Measurements from ENCODE around the gene CNGA1.

DNA sequence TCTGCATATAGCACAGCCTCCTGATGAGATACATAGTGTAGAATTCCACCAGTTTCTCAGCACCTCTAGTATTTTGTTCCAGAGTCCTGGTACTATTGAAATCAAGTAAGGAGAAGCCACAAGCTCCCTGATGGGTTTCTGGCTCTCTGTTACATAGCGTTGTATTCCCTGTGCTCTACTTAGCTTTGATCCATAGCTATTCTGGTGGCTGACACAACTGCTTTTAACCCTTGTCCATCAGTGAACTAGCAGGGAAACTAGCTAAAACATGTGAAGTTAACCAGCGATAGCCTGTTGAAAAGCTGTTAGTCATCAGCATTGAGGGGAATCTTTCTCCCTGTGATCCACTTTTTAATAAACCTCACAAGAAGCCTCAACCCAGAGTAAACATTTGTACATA lies 27.0 kb upstream of the CNGA1 start:
- TF ChIP-seq POLR2AphosphoS5 (IDR thresholded peaks at IDR 0.05; ENCODE audit: insufficient read depth in 1 of 2, low read depth in 1 of 2): no peak
- TF ChIP-seq, protein P1, sequence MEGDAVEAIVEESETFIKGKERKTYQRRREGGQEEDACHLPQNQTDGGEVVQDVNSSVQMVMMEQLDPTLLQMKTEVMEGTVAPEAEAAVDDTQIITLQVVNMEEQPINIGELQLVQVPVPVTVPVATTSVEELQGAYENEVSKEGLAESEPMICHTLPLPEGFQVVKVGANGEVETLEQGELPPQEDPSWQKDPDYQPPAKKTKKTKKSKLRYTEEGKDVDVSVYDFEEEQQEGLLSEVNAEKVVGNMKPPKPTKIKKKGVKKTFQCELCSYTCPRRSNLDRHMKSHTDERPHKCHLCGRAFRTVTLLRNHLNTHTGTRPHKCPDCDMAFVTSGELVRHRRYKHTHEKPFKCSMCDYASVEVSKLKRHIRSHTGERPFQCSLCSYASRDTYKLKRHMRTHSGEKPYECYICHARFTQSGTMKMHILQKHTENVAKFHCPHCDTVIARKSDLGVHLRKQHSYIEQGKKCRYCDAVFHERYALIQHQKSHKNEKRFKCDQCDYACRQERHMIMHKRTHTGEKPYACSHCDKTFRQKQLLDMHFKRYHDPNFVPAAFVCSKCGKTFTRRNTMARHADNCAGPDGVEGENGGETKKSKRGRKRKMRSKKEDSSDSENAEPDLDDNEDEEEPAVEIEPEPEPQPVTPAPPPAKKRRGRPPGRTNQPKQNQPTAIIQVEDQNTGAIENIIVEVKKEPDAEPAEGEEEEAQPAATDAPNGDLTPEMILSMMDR (IDR thresholded peaks at IDR 0.05): no peak
